HepG2 (cell line): ENCODE measurements around the gene GPALPP1. TPM values are rescaled to one million over a fixed set of nuclear protein-coding genes. Genes with fewer than 3 reads are reported as not detected.

ENCODE experiments used
- CENPT ChIP-seq: sonication (generic); formaldehyde crosslinking; IDR thresholded peaks from 2 replicates; pipeline ENCODE4 v1.8.0; 2022; ENCODE audit warnings: low read depth, mild to moderate bottlenecking, moderate library complexity, missing genetic modification reagents
- CHCHD3 ChIP-seq: sonication (generic); formaldehyde crosslinking; IDR thresholded peaks from 2 replicates; pipeline ENCODE4 v1.8.0; 2022; ENCODE audit warnings: mild to moderate bottlenecking, missing genetic modification reagents, moderate library complexity
- GABPB1 ChIP-seq: IDR thresholded peaks from 2 replicates; pipeline ENCODE4 v1.6.1; 2016; ENCODE audit warnings: mild to moderate bottlenecking, missing genetic modification reagents, moderate library complexity, missing compliant biosample characterization
- HNRNPUL1 ChIP-seq: fragments of 200-400 bp; formaldehyde crosslinking; IDR thresholded peaks from 2 replicates; pipeline ENCODE4 v1.6.1; 2017; ENCODE audit warnings: low read depth, mild to moderate bottlenecking, low read length, moderate library complexity
- KLF16 ChIP-seq, 2 experiments: sonication (generic) in 1 of 2; formaldehyde crosslinking in 1 of 2; IDR thresholded peaks; 2 replicates each; pipeline versions ENCODE4 v1.6.1 to v1.8.0; 2016 to 2023; ENCODE audit warnings: missing genetic modification reagents in 2 of 2, missing compliant biosample characterization in 1 of 2
- KLF9 ChIP-seq: IDR thresholded peaks from 2 replicates; pipeline ENCODE4 v1.6.1; 2016; ENCODE audit warnings: low read depth
- RFX3 ChIP-seq: IDR thresholded peaks from 2 replicates; pipeline ENCODE4 v1.6.1; 2016; ENCODE audit warnings: missing biosample characterization, missing genetic modification reagents
- SETDB1 ChIP-seq: sonication (generic); formaldehyde crosslinking; IDR thresholded peaks from 2 replicates; pipeline ENCODE4 v1.5.1; 2020; ENCODE audit warnings: missing genetic modification reagents, mild to moderate bottlenecking, borderline replicate concordance
- SIN3A ChIP-seq: IDR thresholded peaks from 2 replicates; pipeline ENCODE4 v1.6.1; 2011; ENCODE audit warnings: low read depth, mild to moderate bottlenecking, control low read depth, low read length, borderline replicate concordance
- SNRNP70 ChIP-seq: fragments of 200-400 bp; formaldehyde crosslinking; IDR thresholded peaks from 2 replicates; pipeline ENCODE4 v1.6.1; 2017; ENCODE audit warnings: mild to moderate bottlenecking, low read depth, low read length, moderate library complexity
- TBL1XR1 ChIP-seq: fragments of 150-350 bp; IDR thresholded peaks from 2 replicates; pipeline ENCODE4 v1.6.1; 2014; ENCODE audit warnings: borderline replicate concordance, low read length; ENCODE audit not compliant: partially characterized antibody
- TCF12 ChIP-seq, 2 experiments: fragments of 450-650 bp in 1 of 2; sonication (generic) in 1 of 2; formaldehyde crosslinking in 1 of 2; IDR thresholded peaks; 2 replicates each; pipeline versions ENCODE4 v1.6.1 to v1.8.0; 2017 to 2022; ENCODE audit warnings: antibody characterized with exemption in 1 of 2, mild to moderate bottlenecking in 1 of 2, missing genetic modification reagents in 1 of 2, moderate library complexity in 1 of 2
- YY1 ChIP-seq: IDR thresholded peaks from 2 replicates; pipeline ENCODE4 v1.6.1; 2011; ENCODE audit warnings: low read length, low read depth, moderate library complexity, mild to moderate bottlenecking; ENCODE audit not compliant: insufficient read depth, insufficient replicate concordance
- ZKSCAN5 ChIP-seq: sonication (generic); formaldehyde crosslinking; IDR thresholded peaks from 2 replicates; pipeline ENCODE4 v1.5.1; 2020; ENCODE audit warnings: mild to moderate bottlenecking, missing genetic modification reagents
- ZNF10 ChIP-seq: sonication (generic); formaldehyde crosslinking; IDR thresholded peaks from 2 replicates; pipeline ENCODE4 v1.4.0; 2020; ENCODE audit warnings: mild to moderate bottlenecking, low read depth, missing genetic modification reagents, borderline replicate concordance
- ZNF44 ChIP-seq: sonication (generic); formaldehyde crosslinking; IDR thresholded peaks from 2 replicates; pipeline ENCODE4 v1.5.1; 2020; ENCODE audit warnings: mild to moderate bottlenecking, missing genetic modification reagents
- ZNF850 ChIP-seq: sonication (generic); formaldehyde crosslinking; conservative IDR thresholded peaks from 2 replicates; pipeline ENCODE4 v1.9.0; 2021; ENCODE audit warnings: mild to moderate bottlenecking, missing genetic modification reagents
- ZNF883 ChIP-seq: sonication (generic); formaldehyde crosslinking; IDR thresholded peaks from 2 replicates; pipeline ENCODE4 v1.5.1; 2020; ENCODE audit warnings: mild to moderate bottlenecking, missing genetic modification reagents; ENCODE audit errors: not compliant biosample characterization
- polyA plus RNA-seq, 8 experiments: library from polyadenylated mRNA; depleted of rRNA in 3 of 8; stranded (reverse) in 7 of 8; unstranded in 1 of 8; fragments of >200 nt; fragmentation: Illumina TruSeq in 4 of 8; extraction: Trizol in 4 of 8; gene quantifications; 2 replicates each; pipeline versions ENCODE4 v1.2.1 to v1.2.3, GENCODE V29; 2011 to 2016; ENCODE audit warnings: low read depth in 4 of 8, missing spikeins in 1 of 8, mixed read lengths in 1 of 8; ENCODE audit not compliant: insufficient read depth in 1 of 8
- total RNA-seq, 5 experiments: library from RNA; depleted of rRNA; stranded (reverse); fragments of >200 nt; fragmentation: Illumina TruSeq; extraction: Trizol; gene quantifications; 2 replicates each; pipeline ENCODE4 v1.2.3, GENCODE V29; 2016; ENCODE audit warnings: low read depth in 1 of 5
- TF ChIP-seq, protein P1 (sequence below): IDR thresholded peaks from 2 replicates; pipeline ENCODE4 v1.6.1; 2018; ENCODE audit warnings: missing genetic modification reagents, mild to moderate bottlenecking, missing compliant biosample characterization
- TF ChIP-seq, protein P2 (sequence below): sonication (generic); formaldehyde crosslinking; IDR thresholded peaks from 2 replicates; pipeline ENCODE4 v1.5.1; 2020; ENCODE audit warnings: mild to moderate bottlenecking, missing genetic modification reagents, borderline replicate concordance
- TF ChIP-seq, protein P3 (sequence below): sonication (generic); formaldehyde crosslinking; IDR thresholded peaks from 2 replicates; pipeline ENCODE4 v1.4.0; 2020; ENCODE audit warnings: missing genetic modification reagents
- TF ChIP-seq, protein P4 (sequence below): IDR thresholded peaks from 2 replicates; pipeline ENCODE4 v1.6.1; 2018; ENCODE audit warnings: missing genetic modification reagents
- TF ChIP-seq, protein P5 (sequence below): sonication (generic); formaldehyde crosslinking; IDR thresholded peaks from 2 replicates; pipeline ENCODE4 v1.8.1; 2023; ENCODE audit warnings: mild to moderate bottlenecking, missing genetic modification reagents

The GPALPP1 gene
- total and polyA plus RNA-seq, 2 of the 13 experiments (the other 11 are each of a cell fraction or from before 2014, with no cell fraction given) = 12.1 to 23.1 TPM

DNA sequence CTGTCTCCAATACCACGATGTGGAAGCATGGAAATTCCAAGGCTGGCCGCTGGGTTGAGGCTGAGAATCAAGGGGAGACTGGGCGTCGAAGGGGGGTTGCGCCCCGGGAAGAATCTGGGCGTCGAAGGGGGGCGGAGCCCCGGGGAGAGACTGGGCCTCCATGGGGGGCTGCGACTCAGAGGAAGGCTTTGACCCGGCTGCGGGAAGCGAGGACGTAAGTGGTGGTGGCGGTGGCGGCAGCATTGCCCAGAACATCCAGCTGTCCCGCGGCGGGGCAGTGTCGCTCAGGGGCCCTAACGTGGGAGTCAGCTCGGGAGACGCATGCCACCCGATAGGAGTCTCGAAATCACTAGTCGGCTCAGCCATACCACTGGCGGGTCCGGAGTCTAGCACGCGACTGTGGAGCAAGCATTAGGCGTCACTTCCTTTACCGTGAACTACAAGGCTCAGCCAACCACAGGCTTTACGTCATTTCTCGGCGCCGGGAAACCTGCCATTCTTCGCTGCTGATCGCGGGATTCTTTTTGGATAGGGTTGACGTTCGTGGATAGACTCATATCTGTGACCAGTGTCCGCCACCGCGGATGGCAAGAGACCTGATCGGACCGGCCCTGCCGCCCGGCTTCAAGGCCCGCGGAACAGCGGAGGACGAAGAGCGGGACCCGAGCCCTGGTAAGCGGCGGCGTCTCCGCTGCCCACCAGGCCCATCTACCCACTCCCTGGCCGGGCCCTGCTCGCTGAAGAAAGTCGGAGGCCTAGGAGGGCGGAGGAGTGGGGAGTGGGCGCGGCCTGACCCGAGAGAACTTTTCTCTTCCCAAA lies at the start of gene GPALPP1, which contains the start of gene NUFIP1 (continued):
- TF ChIP-seq ZNF10 (CRISPR knock-in tag) (no peak), YY1 (peak; percentile 80), SIN3A (peak; percentile 93), ZKSCAN5 (no peak), GABPB1 (CRISPR knock-in tag) (peak; percentile 99), ZNF44 (CRISPR knock-in tag) (no peak), CHCHD3 (CRISPR knock-in tag) (no peak), KLF16 (CRISPR knock-in tag; IDR thresholded peaks at IDR 0.05) (peak in 1 of 2 experiments; percentile 75; a peak in 1 of 4 replicates), CENPT (0 out of 2 replicates have a peak, but pooled peaks have one; percentile 65), ZNF850 (CRISPR knock-in tag) (no peak), TBL1XR1 (no peak), SETDB1 (CRISPR knock-in tag) (no peak), TCF12 (IDR thresholded peaks at IDR 0.05) (no peak), TCF12 (CRISPR knock-in tag; IDR thresholded peaks at IDR 0.05) (no peak), ZNF883 (CRISPR knock-in tag) (peak; percentile 80), RFX3 (CRISPR knock-in tag) (no peak), HNRNPUL1 (no peak), SNRNP70 (no peak), KLF9 (no peak)
- TF ChIP-seq, protein P1, sequence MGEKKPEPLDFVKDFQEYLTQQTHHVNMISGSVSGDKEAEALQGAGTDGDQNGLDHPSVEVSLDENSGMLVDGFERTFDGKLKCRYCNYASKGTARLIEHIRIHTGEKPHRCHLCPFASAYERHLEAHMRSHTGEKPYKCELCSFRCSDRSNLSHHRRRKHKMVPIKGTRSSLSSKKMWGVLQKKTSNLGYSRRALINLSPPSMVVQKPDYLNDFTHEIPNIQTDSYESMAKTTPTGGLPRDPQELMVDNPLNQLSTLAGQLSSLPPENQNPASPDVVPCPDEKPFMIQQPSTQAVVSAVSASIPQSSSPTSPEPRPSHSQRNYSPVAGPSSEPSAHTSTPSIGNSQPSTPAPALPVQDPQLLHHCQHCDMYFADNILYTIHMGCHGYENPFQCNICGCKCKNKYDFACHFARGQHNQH = no peak
- TF ChIP-seq, protein P2, sequence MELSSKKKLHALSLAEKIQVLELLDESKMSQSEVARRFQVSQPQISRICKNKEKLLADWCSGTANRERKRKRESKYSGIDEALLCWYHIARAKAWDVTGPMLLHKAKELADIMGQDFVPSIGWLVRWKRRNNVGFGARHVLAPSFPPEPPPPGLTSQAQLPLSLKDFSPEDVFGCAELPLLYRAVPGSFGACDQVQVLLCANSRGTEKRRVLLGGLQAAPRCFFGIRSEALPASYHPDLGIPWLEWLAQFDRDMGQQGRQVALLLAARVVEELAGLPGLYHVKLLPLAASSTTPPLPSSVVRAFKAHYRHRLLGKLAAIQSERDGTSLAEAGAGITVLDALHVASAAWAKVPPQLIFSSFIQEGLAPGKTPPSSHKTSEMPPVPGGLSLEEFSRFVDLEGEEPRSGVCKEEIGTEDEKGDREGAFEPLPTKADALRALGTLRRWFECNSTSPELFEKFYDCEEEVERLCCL (CRISPR knock-in tag) = no peak
- TF ChIP-seq, protein P3, sequence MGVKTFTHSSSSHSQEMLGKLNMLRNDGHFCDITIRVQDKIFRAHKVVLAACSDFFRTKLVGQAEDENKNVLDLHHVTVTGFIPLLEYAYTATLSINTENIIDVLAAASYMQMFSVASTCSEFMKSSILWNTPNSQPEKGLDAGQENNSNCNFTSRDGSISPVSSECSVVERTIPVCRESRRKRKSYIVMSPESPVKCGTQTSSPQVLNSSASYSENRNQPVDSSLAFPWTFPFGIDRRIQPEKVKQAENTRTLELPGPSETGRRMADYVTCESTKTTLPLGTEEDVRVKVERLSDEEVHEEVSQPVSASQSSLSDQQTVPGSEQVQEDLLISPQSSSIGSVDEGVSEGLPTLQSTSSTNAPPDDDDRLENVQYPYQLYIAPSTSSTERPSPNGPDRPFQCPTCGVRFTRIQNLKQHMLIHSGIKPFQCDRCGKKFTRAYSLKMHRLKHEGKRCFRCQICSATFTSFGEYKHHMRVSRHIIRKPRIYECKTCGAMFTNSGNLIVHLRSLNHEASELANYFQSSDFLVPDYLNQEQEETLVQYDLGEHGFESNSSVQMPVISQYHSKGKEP (CRISPR knock-in tag) = no peak
- TF ChIP-seq, protein P4, sequence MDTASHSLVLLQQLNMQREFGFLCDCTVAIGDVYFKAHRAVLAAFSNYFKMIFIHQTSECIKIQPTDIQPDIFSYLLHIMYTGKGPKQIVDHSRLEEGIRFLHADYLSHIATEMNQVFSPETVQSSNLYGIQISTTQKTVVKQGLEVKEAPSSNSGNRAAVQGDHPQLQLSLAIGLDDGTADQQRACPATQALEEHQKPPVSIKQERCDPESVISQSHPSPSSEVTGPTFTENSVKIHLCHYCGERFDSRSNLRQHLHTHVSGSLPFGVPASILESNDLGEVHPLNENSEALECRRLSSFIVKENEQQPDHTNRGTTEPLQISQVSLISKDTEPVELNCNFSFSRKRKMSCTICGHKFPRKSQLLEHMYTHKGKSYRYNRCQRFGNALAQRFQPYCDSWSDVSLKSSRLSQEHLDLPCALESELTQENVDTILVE = peak; percentile 36; the same call in 1 of the 2 replicates
- TF ChIP-seq, protein P5, sequence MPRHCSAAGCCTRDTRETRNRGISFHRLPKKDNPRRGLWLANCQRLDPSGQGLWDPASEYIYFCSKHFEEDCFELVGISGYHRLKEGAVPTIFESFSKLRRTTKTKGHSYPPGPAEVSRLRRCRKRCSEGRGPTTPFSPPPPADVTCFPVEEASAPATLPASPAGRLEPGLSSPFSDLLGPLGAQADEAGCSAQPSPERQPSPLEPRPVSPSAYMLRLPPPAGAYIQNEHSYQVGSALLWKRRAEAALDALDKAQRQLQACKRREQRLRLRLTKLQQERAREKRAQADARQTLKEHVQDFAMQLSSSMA (CRISPR knock-in tag) = no peak
